SKM-1 (cell line): ENCODE results near the gene SIKE1.
"Not testable (repeated sequence)": the region's sequence is repeated elsewhere in the genome, so short reads cannot be mapped to it uniquely, and the experiment has no call there.

Source experiments
- DNase-seq: peaks from one replicate; lab custom pipeline; 2025; ENCODE audit not compliant: unreplicated experiment; lab: John Stamatoyannopoulos, UW

SIKE1 gene

GRCh38 chr1:114780344-114781226 lies at the start of gene SIKE1:
SIKE1 (minus strand) TSS chr1:114780685; CDS start chr1:114780607, 78 bp downstream.
- DNase-seq: peak; percentile 76

- DNase-seq: not testable (repeated sequence)
Measured at GRCh38 chr1:114830075-114830474, 49.6 kb upstream of the SIKE1 start.

- no peak for DNase-seq
Measured at GRCh38 chr1:114828251-114828650, 47.8 kb upstream of the SIKE1 start.

- DNase-seq: no peak
Measured at GRCh38 chr1:114821978-114822377, 41.5 kb upstream of the SIKE1 start.

- no peak for DNase-seq
Measured at GRCh38 chr1:114820392-114820791, 39.9 kb upstream of the SIKE1 start.

GRCh38 chr1:114819869-114820268 lies 39.4 kb upstream of the SIKE1 start:
- DNase-seq: no peak

- not testable (repeated sequence) for DNase-seq
Measured at GRCh38 chr1:114804449-114804848, 24.0 kb upstream of the SIKE1 start.

- no peak for DNase-seq
Measured at GRCh38 chr1:114803001-114803400, 22.5 kb upstream of the SIKE1 start.

GRCh38 chr1:114794038-114794437 lies 13.6 kb upstream of the SIKE1 start:
- no peak for DNase-seq

GRCh38 chr1:114790581-114790980 lies 10.1 kb upstream of the SIKE1 start:
- not testable (repeated sequence) for DNase-seq

GRCh38 chr1:114786440-114786839 lies 6.0 kb upstream of the SIKE1 start:
- not testable (repeated sequence) for DNase-seq

- no peak for DNase-seq
Measured at GRCh38 chr1:114782476-114782875, 2.0 kb upstream of the SIKE1 start.

- DNase-seq: no peak
Measured at GRCh38 chr1:114779722-114780121, 763 bp downstream of the SIKE1 start.

- DNase-seq: not testable (repeated sequence)
Measured at GRCh38 chr1:114776726-114777125, 3.8 kb downstream of the SIKE1 start.

GRCh38 chr1:114771992-114772391 lies 8.5 kb downstream of the SIKE1 start:
- no peak for DNase-seq

GRCh38 chr1:114770989-114771388 lies 9.5 kb downstream of the SIKE1 start:
- DNase-seq: no peak

GRCh38 chr1:114764689-114765088 lies 15.8 kb downstream of the SIKE1 start:
- no peak for DNase-seq

- no peak for DNase-seq
Measured at GRCh38 chr1:114758256-114758832, 22.1 kb downstream of the SIKE1 start.

GRCh38 chr1:114757455-114758255 lies 22.8 kb downstream of the SIKE1 start, which contains the start of gene CSDE1:
CSDE1 (minus strand) TSS chr1:114757984; CDS start chr1:114739890, 18,094 bp downstream.
- DNase-seq: peak; percentile 96

- no peak for DNase-seq
Measured at GRCh38 chr1:114756949-114757454, 23.5 kb downstream of the SIKE1 start.
